Gastrocnemius medialis (tissue), 4 donors: ENCODE data around the gene DNASE1L3. TPM values are rescaled to one million over a fixed set of nuclear protein-coding genes. Genes with fewer than 3 reads are reported as not detected.

Source experiments
- ATAC-seq, 2 donors: fragments of 150-250 bp; one replicate each; pipeline ENCODE4 v1.9.1; 2016
- DNase-seq, 2 donors: peaks; one replicate each; pipeline ENCODE4 v3.0.0-alpha.2; 2019
- H3K27ac ChIP-seq, 4 donors: fragments of 200-600 bp; sonication (generic); 1 replicate in 1 of 4; 2 replicates in 3 of 4; pipeline ENCODE4 v1.5.1; 2016 to 2018; ENCODE audit warnings: mild to moderate bottlenecking in 2 of 4, moderate library complexity in 1 of 4
- H3K27me3 ChIP-seq, 3 donors: fragments of 200-600 bp; sonication (generic) in 2 of 3; 1 replicate in 1 of 3; 2 replicates in 2 of 3; pipeline versions ENCODE4 v1.5.1 to v1.6.0; 2016 to 2019; ENCODE audit warnings: mild to moderate bottlenecking in 1 of 3, moderate library complexity in 1 of 3
- H3K36me3 ChIP-seq, 2 donors: fragments of 200-600 bp; sonication (generic) in 1 of 2; one replicate each; pipeline ENCODE4 v1.5.1; 2017 to 2018
- H3K4me1 ChIP-seq, 2 donors: fragments of 200-600 bp; sonication (generic) in 1 of 2; one replicate each; pipeline ENCODE4 v1.5.1; 2016 to 2017; ENCODE audit warnings: mild to moderate bottlenecking in 2 of 2
- H3K4me3 ChIP-seq, 4 donors: fragments of 200-600 bp; sonication (generic) in 3 of 4; 1 replicate in 1 of 4; 2 replicates in 3 of 4; pipeline ENCODE4 v1.5.1; 2016 to 2019; ENCODE audit warnings: mild to moderate bottlenecking in 2 of 4
- H3K9me3 ChIP-seq, 3 donors: fragments of 200-600 bp; sonication (generic) in 2 of 3; 1 replicate in 1 of 3; 2 replicates in 2 of 3; pipeline ENCODE4 v1.5.1; 2016 to 2019
- CTCF ChIP-seq, 5 experiments: fragments of 450-650 bp in 3 of 5; fragments of 200-600 bp in 2 of 5; sonication (generic) in 2 of 5; IDR thresholded peaks in 4 of 5; conservative IDR thresholded peaks in 1 of 5; 1 replicate in 4 of 5; 2 replicates in 1 of 5; pipeline ENCODE4 v1.5.1; 2016 to 2019; ENCODE audit warnings: antibody characterized with exemption in 5 of 5, mild to moderate bottlenecking in 3 of 5, moderate library complexity in 3 of 5
- POLR2A ChIP-seq, 2 donors: fragments of 450-650 bp; IDR thresholded peaks; one replicate each; pipeline ENCODE4 v1.6.1; 2017; ENCODE audit warnings: antibody characterized with exemption in 2 of 2, mild to moderate bottlenecking in 2 of 2, moderate library complexity in 2 of 2
- in situ Hi-C, 4 donors: fragments of 200-750 bp; cut with MboI; loops; one replicate each; pipeline versions ENCODE4 v1.15.0 to v1.8.0; 2017; ENCODE audit warnings: low sequenced_read_pairs in 4 of 4
- intact Hi-C: fragments of 100-400 bp; cut with DNase I; formaldehyde crosslinking; loops from one replicate; pipeline ENCODE4 v1.15.1; 2023; ENCODE audit warnings: low total_unique reads
- total RNA-seq, 4 donors: library from RNA; depleted of rRNA; stranded (reverse); fragments of >200 nt; gene quantifications; one replicate each; pipeline versions ENCODE4 v1.1.0 to v1.2.3, GENCODE V29; 2016

DNASE1L3 gene
- total RNA-seq, 4 donors from 2014 or later, result 0.29 to 0.42 TPM; not detected in 2

- no peaks in the 10 kb centered on the region for H3K36me3 ChIP-seq
- no peaks in the 10 kb centered on the region for H3K9me3 ChIP-seq
- ATAC-seq (no peak), DNase-seq (no peak)
- TF ChIP-seq CTCF (IDR thresholded peaks at IDR 0.05 in 4 of 5, conservative IDR thresholded peaks at IDR 0.05 in 1 of 5) (no peak), POLR2A (IDR thresholded peaks at IDR 0.05) (no peak)
- no peak overlapping the region for H3K27ac ChIP-seq
- no peaks in the 10 kb centered on the region for H3K27me3 ChIP-seq
- in situ Hi-C loops (loop anchor here in 1 of 4 donors (25.0 kb wide), 1 partner anchor 343 kb away; the partner anchor contains the start of gene ACOX2), intact Hi-C loops (no loop called here)
- H3K4me1 ChIP-seq, result peaks cover 2 to 17% of the 10 kb centered on the region in 2 donors
- H3K4me3 ChIP-seq, result no peak overlapping the region
These were observed 16.9 kb downstream of the DNASE1L3 start for GRCh38 chr3:58193682-58194407.

- H3K9me3 ChIP-seq, result no peaks in the 10 kb centered on the region
- no peak overlapping the region for H3K4me3 ChIP-seq
- intact Hi-C loops (no loop called here), in situ Hi-C loops (loop anchor here in 1 of 4 donors (25.0 kb wide), 1 partner anchor 345 kb away; the partner anchor contains the start of gene ACOX2)
- no peaks in the 10 kb centered on the region for H3K36me3 ChIP-seq
- DNase-seq (no peak), ATAC-seq (no peak)
- H3K4me1 ChIP-seq, result peaks cover 2 to 12% of the 10 kb centered on the region in 2 donors
- no peak overlapping the region for H3K27ac ChIP-seq
- H3K27me3 ChIP-seq, result no peaks in the 10 kb centered on the region
- TF ChIP-seq CTCF (IDR thresholded peaks at IDR 0.05 in 4 of 5, conservative IDR thresholded peaks at IDR 0.05 in 1 of 5), result no peak
- TF ChIP-seq POLR2A (IDR thresholded peaks at IDR 0.05), result no peak
These were observed 18.7 kb downstream of the DNASE1L3 start for GRCh38 chr3:58192069-58192468.

- H3K36me3 ChIP-seq, result no peaks in the 10 kb centered on the region
- no peaks in the 10 kb centered on the region for H3K9me3 ChIP-seq
- in situ Hi-C loops, result loop anchor here in 1 of 4 donors (25.0 kb wide), 1 partner anchor 346 kb away; the partner anchor contains the start of gene ACOX2
- DNase-seq (no peak), ATAC-seq (no peak)
- no peak for TF ChIP-seq CTCF (IDR thresholded peaks at IDR 0.05 in 4 of 5, conservative IDR thresholded peaks at IDR 0.05 in 1 of 5)
- intact Hi-C loops, result no loop called here
- H3K27me3 ChIP-seq, result no peaks in the 10 kb centered on the region
- no peak overlapping the region for H3K27ac ChIP-seq
- H3K4me1 ChIP-seq, result peaks cover 2 to 12% of the 10 kb centered on the region in 2 donors
- H3K4me3 ChIP-seq, result no peak overlapping the region
These were observed 19.3 kb downstream of the DNASE1L3 start for GRCh38 chr3:58191361-58191991.

GRCh38 chr3:58190882-58191281, 19.9 kb downstream of the DNASE1L3 start:
- intact Hi-C loops (no loop called here), in situ Hi-C loops (loop anchor here in 1 of 4 donors (25.0 kb wide), 1 partner anchor 346 kb away; the partner anchor contains the start of gene ACOX2)
- Histone ChIP-seq H3K27me3 (no peaks in the 10 kb centered on the region), H3K27ac (no peak overlapping the region), H3K9me3 (no peaks in the 10 kb centered on the region), H3K4me1 (peaks cover 2 to 12% of the 10 kb centered on the region in 2 donors), H3K36me3 (no peaks in the 10 kb centered on the region), H3K4me3 (no peak overlapping the region)
- TF ChIP-seq POLR2A (IDR thresholded peaks at IDR 0.05) (no peak), CTCF (IDR thresholded peaks at IDR 0.05 in 4 of 5, conservative IDR thresholded peaks at IDR 0.05 in 1 of 5) (no peak)
- no peak for DNase-seq
- peak in 1 of 2 donors; percentile 13 for ATAC-seq
